Measurements from ENCODE around the gene TPP1. TPM values are rescaled to one million over a fixed set of nuclear protein-coding genes. Genes with fewer than 3 reads are reported as not detected.

Gene TPP1
- polyA plus RNA-seq, 3 donors, result 218 to 359 (median 271) TPM

DNA sequence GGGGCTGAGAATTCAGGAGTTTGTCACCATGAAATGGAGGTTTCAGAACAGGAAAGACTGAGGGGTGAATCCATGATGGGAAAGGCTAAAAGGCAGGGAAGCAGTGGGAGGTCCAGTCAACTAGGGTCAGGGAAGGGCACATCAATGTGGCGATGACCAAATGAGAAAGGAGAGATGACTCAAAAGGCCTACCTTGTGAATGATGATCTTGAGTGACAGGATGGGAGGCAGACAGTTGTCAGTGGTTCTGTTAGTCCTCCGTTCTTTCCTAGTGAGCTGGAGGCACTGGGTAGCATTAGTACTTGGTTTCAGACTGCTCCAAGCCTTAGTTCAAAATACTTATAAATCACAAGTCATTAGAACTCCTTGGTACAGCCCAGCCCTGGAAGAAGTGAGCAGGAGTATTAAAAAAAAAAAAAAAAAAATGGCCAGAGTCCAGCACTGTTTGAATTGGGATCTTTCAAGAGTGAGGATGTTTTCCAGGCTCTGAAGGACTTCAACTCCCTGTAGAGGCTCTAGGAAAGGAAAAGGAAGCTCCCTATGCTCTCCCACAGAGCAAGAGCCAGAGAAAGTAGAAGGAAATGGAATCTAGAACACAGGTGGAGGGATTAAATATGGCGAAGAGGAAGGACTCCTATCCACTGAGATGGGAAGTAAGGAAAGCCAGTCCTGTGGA, 44.7 kb upstream of the TPP1 start:
- Histone ChIP-seq H3K9ac (ENCODE audit: insufficient read depth, low read length, poor library complexity, severe bottlenecking) (no peak overlapping the region), H3K79me2 (ENCODE audit: insufficient read depth, low read length) (no peaks in the 10 kb centered on the region), H3K27ac (ENCODE audit: low read depth in 1 of 2, low read length in 2 of 2) (no peak overlapping the region), H3K36me3 (replicated peaks in 1 of 2; ENCODE audit: control insufficient read depth in 1 of 2, insufficient read depth in 2 of 2, low read length in 2 of 2) (no peaks in the 10 kb centered on the region), H3K9me3 (replicated peaks in 1 of 2; ENCODE audit: control insufficient read depth in 1 of 2, insufficient read depth in 1 of 2, low read length in 2 of 2) (no peaks in the 10 kb centered on the region), H3K27me3 (ENCODE audit: control insufficient read depth in 2 of 2, insufficient read depth in 2 of 2, low read length in 2 of 2) (no peaks in the 10 kb centered on the region), H3K4me2 (replicated peaks; ENCODE audit: extremely low read depth, low read length, poor library complexity, severe bottlenecking) (no peak overlapping the region), H3K4me1 (ENCODE audit: control insufficient read depth in 1 of 2, insufficient read depth in 2 of 2, low read length in 2 of 2) (peaks cover 0 to 3% of the 10 kb centered on the region in 2 donors), H4K20me1 (ENCODE audit: insufficient read depth, low read length) (no peaks in the 10 kb centered on the region), H2AFZ (ENCODE audit: insufficient read depth, low read depth, low read length, poor library complexity, severe bottlenecking) (no peak overlapping the region), H3K4me3 (replicated peaks in 1 of 3; ENCODE audit: low read depth in 2 of 3, low read length in 3 of 3) (no peak overlapping the region)
- H3K27me3 Mint-ChIP-seq (ENCODE audit: low read depth in 3 of 3), result peaks cover 1 to 6% (median 6%) of the 10 kb centered on the region in 3 donors
- 100% methylated on average over 1 of the region's 3 CpGs for WGBS (ENCODE audit: insufficient coverage)
- H3K4me1 Mint-ChIP-seq, result peaks cover 5% of the 10 kb centered on the region
- DNase-seq, result no peak
- H3K4me3 Mint-ChIP-seq, result no peak overlapping the region
- no peaks in the 10 kb centered on the region for H3K36me3 Mint-ChIP-seq
- peak overlapping the region in 1 of 7 donors; percentile 66 for H3K27ac Mint-ChIP-seq
- H3K9me3 Mint-ChIP-seq, result peaks cover 0 to 2% (median 0%) of the 10 kb centered on the region in 7 donors
- TF ChIP-seq, protein P1, sequence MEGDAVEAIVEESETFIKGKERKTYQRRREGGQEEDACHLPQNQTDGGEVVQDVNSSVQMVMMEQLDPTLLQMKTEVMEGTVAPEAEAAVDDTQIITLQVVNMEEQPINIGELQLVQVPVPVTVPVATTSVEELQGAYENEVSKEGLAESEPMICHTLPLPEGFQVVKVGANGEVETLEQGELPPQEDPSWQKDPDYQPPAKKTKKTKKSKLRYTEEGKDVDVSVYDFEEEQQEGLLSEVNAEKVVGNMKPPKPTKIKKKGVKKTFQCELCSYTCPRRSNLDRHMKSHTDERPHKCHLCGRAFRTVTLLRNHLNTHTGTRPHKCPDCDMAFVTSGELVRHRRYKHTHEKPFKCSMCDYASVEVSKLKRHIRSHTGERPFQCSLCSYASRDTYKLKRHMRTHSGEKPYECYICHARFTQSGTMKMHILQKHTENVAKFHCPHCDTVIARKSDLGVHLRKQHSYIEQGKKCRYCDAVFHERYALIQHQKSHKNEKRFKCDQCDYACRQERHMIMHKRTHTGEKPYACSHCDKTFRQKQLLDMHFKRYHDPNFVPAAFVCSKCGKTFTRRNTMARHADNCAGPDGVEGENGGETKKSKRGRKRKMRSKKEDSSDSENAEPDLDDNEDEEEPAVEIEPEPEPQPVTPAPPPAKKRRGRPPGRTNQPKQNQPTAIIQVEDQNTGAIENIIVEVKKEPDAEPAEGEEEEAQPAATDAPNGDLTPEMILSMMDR (IDR thresholded peaks at IDR 0.05), result no peak
- intact Hi-C loops (cut with micrococcal nuclease), result no loop called here

- Histone ChIP-seq H3K4me2 (replicated peaks; ENCODE audit: extremely low read depth, low read length, poor library complexity, severe bottlenecking) (no peak overlapping the region), H3K79me2 (ENCODE audit: insufficient read depth, low read length) (no peaks in the 10 kb centered on the region), H3K27me3 (ENCODE audit: control insufficient read depth in 2 of 2, insufficient read depth in 2 of 2, low read length in 2 of 2) (peaks cover 16 to 17% of the 10 kb centered on the region in 2 donors), H3K27ac (ENCODE audit: low read depth in 1 of 2, low read length in 2 of 2) (no peak overlapping the region), H4K20me1 (ENCODE audit: insufficient read depth, low read length) (no peaks in the 10 kb centered on the region), H3K4me3 (replicated peaks in 1 of 3; ENCODE audit: low read depth in 2 of 3, low read length in 3 of 3) (no peak overlapping the region), H3K9ac (ENCODE audit: insufficient read depth, low read length, poor library complexity, severe bottlenecking) (no peak overlapping the region), H3K4me1 (ENCODE audit: control insufficient read depth in 1 of 2, insufficient read depth in 2 of 2, low read length in 2 of 2) (no peaks in the 10 kb centered on the region), H3K36me3 (replicated peaks in 1 of 2; ENCODE audit: control insufficient read depth in 1 of 2, insufficient read depth in 2 of 2, low read length in 2 of 2) (no peaks in the 10 kb centered on the region), H2AFZ (ENCODE audit: insufficient read depth, low read depth, low read length, poor library complexity, severe bottlenecking) (no peak overlapping the region), H3K9me3 (replicated peaks in 1 of 2; ENCODE audit: control insufficient read depth in 1 of 2, insufficient read depth in 1 of 2, low read length in 2 of 2) (peaks cover 0 to 5% of the 10 kb centered on the region in 2 donors)
- H3K9me3 Mint-ChIP-seq, result peaks cover 0 to 4% (median 0%) of the 10 kb centered on the region in 7 donors
- no peaks in the 10 kb centered on the region for H3K36me3 Mint-ChIP-seq
- 62% methylated on average over 2 of the region's 3 CpGs for WGBS (ENCODE audit: insufficient coverage)
- TF ChIP-seq, protein P1 (IDR thresholded peaks at IDR 0.05), result no peak
- no peak overlapping the region for H3K27ac Mint-ChIP-seq
- H3K4me1 Mint-ChIP-seq, result peaks cover 9% of the 10 kb centered on the region
- H3K4me3 Mint-ChIP-seq, result no peak overlapping the region
- intact Hi-C loops (cut with micrococcal nuclease), result no loop called here
- DNase-seq, result no peak
- peaks cover 16 to 20% (median 17%) of the 10 kb centered on the region in 3 donors for H3K27me3 Mint-ChIP-seq (ENCODE audit: low read depth in 3 of 3)
Measured at GRCh38 chr11:6660712-6661111, 41.5 kb upstream of the TPP1 start.
